Measurements from ENCODE around the gene ITPR2. TPM values are rescaled to one million over a fixed set of nuclear protein-coding genes. Genes with fewer than 3 reads are reported as not detected.

Gene ITPR2
- polyA plus RNA-seq, 2 of the 4 experiments (the other 2 are of a cell fraction), result 3.1 to 8.1 TPM

DNA sequence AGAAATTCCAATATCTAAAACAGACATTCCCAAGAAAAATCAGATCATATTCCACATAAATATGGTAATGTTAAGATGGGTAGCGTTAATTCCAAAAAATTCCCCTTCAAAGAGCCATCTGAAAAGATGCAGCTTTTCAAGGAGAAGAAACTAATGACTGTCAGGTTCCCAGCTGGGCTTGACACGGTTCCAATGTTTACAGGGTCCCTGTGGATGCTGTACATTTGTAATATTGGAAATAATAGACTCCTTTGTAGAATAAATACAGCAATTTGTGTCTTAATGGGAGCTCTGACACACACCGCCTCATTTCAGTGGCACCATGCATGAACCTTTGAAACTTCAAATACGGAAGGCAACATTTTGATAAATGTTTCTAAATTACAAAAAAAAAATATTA is 140.6 kb downstream of the ITPR2 start:
- no peaks in the 10 kb centered on the region for H3K9me3 ChIP-seq
- TF ChIP-seq CHD4 (IDR thresholded peaks at IDR 0.05; ENCODE audit: borderline replicate concordance) (no peak), KDM5A (IDR thresholded peaks at IDR 0.05) (no peak), PBX3 (IDR thresholded peaks at IDR 0.05) (no peak), NR3C1 (IDR thresholded peaks at IDR 0.05) (no peak), CBX8 (IDR thresholded peaks at IDR 0.05) (no peak), ATOH8 (CRISPR knock-in tag; IDR thresholded peaks at IDR 0.05; ENCODE audit: low read depth) (no peak), BHLHE40 (IDR thresholded peaks at IDR 0.05; ENCODE audit: low read depth, low read length) (no peak), POLR2AphosphoS2 (conservative IDR thresholded peaks at IDR 0.05; ENCODE audit: low read length) (no peak), CHD2 (IDR thresholded peaks at IDR 0.05; ENCODE audit: low read length, partially characterized antibody) (no peak), CTCF (IDR thresholded peaks at IDR 0.05) (no peak), FOSB (CRISPR knock-in tag; IDR thresholded peaks at IDR 0.05) (no peak), JUNB (IDR thresholded peaks at IDR 0.05) (no peak), ZC3H11A (IDR thresholded peaks at IDR 0.05) (no peak), RFX5 (IDR thresholded peaks at IDR 0.05) (no peak), USF2 (IDR thresholded peaks at IDR 0.05) (no peak), EP300 (IDR thresholded peaks at IDR 0.05) (no peak)
- POLR2A ChIA-PET, result interaction anchor here (1.0 kb wide), 1 partner anchor 578 kb away, joined by 4 read pairs; no protein-coding TSS in a partner anchor
- H3K27ac ChIP-seq, result peak overlapping the region; percentile 57 to 77; a peak in 5 of 6 replicates
- ATAC-seq (no peak), FAIRE-seq (no peak), DNase-seq (ENCODE audit: low read depth in 1 of 2, low spot score in 1 of 2) (no peak)
- H3K4me1 ChIP-seq, result peaks cover 19% of the 10 kb centered on the region
- no peak overlapping the region for H3K4me3 ChIP-seq
- 90% methylated on average over 4 of the region's 4 CpGs for WGBS (ENCODE audit: missing lambda C conversion rate)
- CTCF ChIA-PET, result interaction anchor here (1.0 to 2.8 kb wide), 5 partner anchors 9 to 102 kb away, joined by 3 to 18 read pairs (median 3); no protein-coding TSS in a partner anchor
- 0 out of 3 replicates have a peak overlapping the region, but pooled peaks have one; percentile 56 for H3K4me2 ChIP-seq

DNA sequence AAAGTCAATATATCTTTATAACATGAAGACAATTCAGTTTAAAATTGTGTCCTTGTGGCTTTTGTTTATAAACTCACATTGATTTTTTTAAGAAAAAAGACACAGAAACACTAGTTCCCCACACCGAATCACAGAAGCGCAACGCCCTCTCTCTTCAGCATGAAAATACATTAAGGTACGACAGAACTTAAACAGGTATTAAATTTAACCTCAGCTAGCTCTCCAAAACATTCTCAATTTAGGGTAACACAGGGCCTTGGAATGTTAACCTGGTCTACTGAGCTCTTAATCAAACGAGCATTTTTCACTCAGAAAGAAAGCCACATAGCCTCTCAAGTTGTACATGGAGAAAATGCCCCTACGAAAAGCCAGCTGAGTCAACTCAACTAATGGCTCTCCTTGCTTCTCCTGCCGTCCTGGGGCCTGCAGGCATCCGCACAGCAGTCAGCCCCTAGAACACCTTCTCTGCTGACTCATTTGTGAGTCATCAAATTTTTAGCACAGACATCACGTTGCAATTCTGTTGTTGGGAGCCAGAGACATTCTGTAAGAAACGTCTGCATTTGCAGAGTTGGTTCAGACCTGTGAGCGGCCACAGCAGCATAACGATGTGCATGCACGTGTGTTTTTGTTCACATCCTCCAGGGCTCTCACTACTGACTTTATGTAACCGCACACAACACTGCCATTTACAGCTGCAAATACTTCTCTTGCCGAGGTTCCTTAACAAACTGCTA is 141.6 kb downstream of the ITPR2 start:
- Histone ChIP-seq H3K27ac (peak overlapping the region; percentile 57 to 77), H3K4me1 (peaks cover 19% of the 10 kb centered on the region), H3K9me3 (no peaks in the 10 kb centered on the region), H3K4me2 (peak overlapping the region; percentile 56), H3K4me3 (no peak overlapping the region)
- FAIRE-seq (no peak), ATAC-seq (peak; percentile 98), DNase-seq (ENCODE audit: low read depth in 1 of 2, low spot score in 1 of 2) (peak; percentile 64 to 84)
- ChIA-PET CTCF (interaction anchor here (1.0 to 2.8 kb wide), 5 partner anchors 10 to 572 kb away, joined by 3 to 18 read pairs (median 6); no protein-coding TSS in a partner anchor), POLR2A (no interaction called here)
- 28% methylated on average over 15 of the region's 15 CpGs for WGBS (ENCODE audit: missing lambda C conversion rate)
- no peak for TF ChIP-seq RNF2 (IDR thresholded peaks at IDR 0.05; ENCODE audit: borderline replicate concordance, low read depth)
- peak; percentile 84 for TF ChIP-seq JUNB (IDR thresholded peaks at IDR 0.05)
- TF ChIP-seq GATA3 (IDR thresholded peaks at IDR 0.05; ENCODE audit: borderline replicate concordance), result peak; percentile 42; the same call in 1 of the 2 replicates
- no peak for TF ChIP-seq HOXA7 (CRISPR knock-in tag; IDR thresholded peaks at IDR 0.05)
- TF ChIP-seq CHD2 (IDR thresholded peaks at IDR 0.05; ENCODE audit: low read length, partially characterized antibody), result no peak
- TF ChIP-seq, protein P1, sequence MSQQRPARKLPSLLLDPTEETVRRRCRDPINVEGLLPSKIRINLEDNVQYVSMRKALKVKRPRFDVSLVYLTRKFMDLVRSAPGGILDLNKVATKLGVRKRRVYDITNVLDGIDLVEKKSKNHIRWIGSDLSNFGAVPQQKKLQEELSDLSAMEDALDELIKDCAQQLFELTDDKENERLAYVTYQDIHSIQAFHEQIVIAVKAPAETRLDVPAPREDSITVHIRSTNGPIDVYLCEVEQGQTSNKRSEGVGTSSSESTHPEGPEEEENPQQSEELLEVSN (IDR thresholded peaks at IDR 0.05; ENCODE audit: borderline replicate concordance, low read depth), result peak; percentile 45; the same call in 1 of the 2 replicates
- no peak for TF ChIP-seq RCOR1 (IDR thresholded peaks at IDR 0.05; ENCODE audit: low read depth, low read length)
- peak; percentile 29; the same call in 1 of the 2 replicates for TF ChIP-seq ATOH8 (CRISPR knock-in tag; IDR thresholded peaks at IDR 0.05; ENCODE audit: low read depth)
- TF ChIP-seq MYC (IDR thresholded peaks at IDR 0.05; ENCODE audit: borderline replicate concordance, low read length), result no peak
- no peak for TF ChIP-seq ZFP36 (IDR thresholded peaks at IDR 0.05; ENCODE audit: borderline replicate concordance, partially characterized antibody)
- TF ChIP-seq CHD4 (IDR thresholded peaks at IDR 0.05; ENCODE audit: borderline replicate concordance), result no peak
- no peak for TF ChIP-seq NR3C1 (IDR thresholded peaks at IDR 0.05)
- peak; percentile 91 for TF ChIP-seq FOSL2 (IDR thresholded peaks at IDR 0.05)
- TF ChIP-seq FOSL2 (CRISPR knock-in tag; IDR thresholded peaks at IDR 0.05), result peak; percentile 97
- peak; percentile 97 for TF ChIP-seq MAFK (IDR thresholded peaks at IDR 0.05; ENCODE audit: partially characterized antibody)
- TF ChIP-seq TP53 (CRISPR knock-in tag; IDR thresholded peaks at IDR 0.05), result no peak
- no peak for TF ChIP-seq HOXB5 (CRISPR knock-in tag; IDR thresholded peaks at IDR 0.05)
- peak; percentile 77; the same call in 1 of the 2 replicates for TF ChIP-seq NFE2L2 (conservative IDR thresholded peaks at IDR 0.05; ENCODE audit: low read length)
- TF ChIP-seq CEBPB (IDR thresholded peaks at IDR 0.05), result peak in 1 of 2 experiments; percentile 46; a peak in 1 of 4 replicates
- TF ChIP-seq CBX8 (IDR thresholded peaks at IDR 0.05), result no peak
- TF ChIP-seq EHMT2 (IDR thresholded peaks at IDR 0.05; ENCODE audit: low read depth), result no peak
- TF ChIP-seq HEYL (CRISPR knock-in tag; IDR thresholded peaks at IDR 0.05), result no peak

All from A549 (cell line).